ENCODE measurements around the gene CARD8.

CARD8 gene

GRCh38 chr19:48210005-48210404 lies 45.7 kb downstream of the CARD8 start:
- no peak for DNase-seq (ENCODE audit: low read depth)

- no peak for DNase-seq (ENCODE audit: low read depth)
These were observed 49.2 kb downstream of the CARD8 start for GRCh38 chr19:48206397-48207093.

GRCh38 chr19:48203794-48204628 lies 51.7 kb downstream of the CARD8 start:
- peak; percentile 84 for DNase-seq (ENCODE audit: low read depth)

GRCh38 chr19:48203222-48203793 lies 52.4 kb downstream of the CARD8 start:
- DNase-seq (ENCODE audit: low read depth) = no peak

- no peak for DNase-seq (ENCODE audit: low read depth)
These were observed 58.6 kb downstream of the CARD8 start for GRCh38 chr19:48196933-48197665.

GRCh38 chr19:48196321-48196763 lies 59.4 kb downstream of the CARD8 start:
- DNase-seq (ENCODE audit: low read depth) = no peak

- no peak for DNase-seq (ENCODE audit: low read depth)
These were observed 60.6 kb downstream of the CARD8 start for GRCh38 chr19:48194844-48195830.

GRCh38 chr19:48194041-48194843 lies 61.5 kb downstream of the CARD8 start:
- DNase-seq (ENCODE audit: low read depth) = no peak

- no peak for DNase-seq (ENCODE audit: low read depth)
These were observed 63.0 kb downstream of the CARD8 start for GRCh38 chr19:48192750-48193149.

- DNase-seq (ENCODE audit: low read depth) = no peak
These were observed 64.8 kb downstream of the CARD8 start for GRCh38 chr19:48190885-48191284.

GRCh38 chr19:48190288-48190884 lies 65.3 kb downstream of the CARD8 start:
- DNase-seq (ENCODE audit: low read depth) = peak; percentile 29

- no peak for DNase-seq (ENCODE audit: low read depth)
These were observed 69.1 kb downstream of the CARD8 start for GRCh38 chr19:48186541-48186991.

GRCh38 chr19:48186015-48186414 lies 69.7 kb downstream of the CARD8 start:
- DNase-seq (ENCODE audit: low read depth) = no peak

- no peak for DNase-seq (ENCODE audit: low read depth)
These were observed 72.4 kb downstream of the CARD8 start for GRCh38 chr19:48183356-48183755.

- no peak for DNase-seq (ENCODE audit: low read depth)
These were observed 73.3 kb downstream of the CARD8 start for GRCh38 chr19:48182434-48182833.

- DNase-seq (ENCODE audit: low read depth) = no peak
These were observed 74.2 kb downstream of the CARD8 start for GRCh38 chr19:48181505-48181904.

GRCh38 chr19:48176226-48176625 lies 79.5 kb downstream of the CARD8 start:
- no peak for DNase-seq (ENCODE audit: low read depth)

GRCh38 chr19:48175578-48175977 lies 80.1 kb downstream of the CARD8 start:
- DNase-seq (ENCODE audit: low read depth) = no peak

- DNase-seq (ENCODE audit: low read depth) = no peak
These were observed 81.2 kb downstream of the CARD8 start for GRCh38 chr19:48174445-48175030.
